HG02588 (cell line): Measurements from ENCODE around the gene PGM5.

Source experiments
- ATAC-seq: cut with Tn5 transposase; IDR thresholded peaks from one replicate; pipeline ENCODE4 v1.9.1; 2021; ENCODE audit warnings: mild to moderate bottlenecking, moderate library complexity; ENCODE audit not compliant: unreplicated experiment

The PGM5 gene

GRCh38 chr9:68431307-68431706 lies 74.9 kb downstream of the PGM5 start:
- no peak for ATAC-seq

- ATAC-seq = no peak
Measured at GRCh38 chr9:68433531-68434110, 77.2 kb downstream of the PGM5 start.

- ATAC-seq = no peak
Measured at GRCh38 chr9:68437785-68438184, 81.4 kb downstream of the PGM5 start.

- no peak for ATAC-seq
Measured at GRCh38 chr9:68443624-68444023, 87.2 kb downstream of the PGM5 start.

- no peak for ATAC-seq
Measured at GRCh38 chr9:68446836-68447235, 90.4 kb downstream of the PGM5 start.

GRCh38 chr9:68447611-68448010 lies 91.2 kb downstream of the PGM5 start:
- no peak for ATAC-seq

GRCh38 chr9:68454579-68455334 lies 98.3 kb downstream of the PGM5 start:
- ATAC-seq = no peak

- ATAC-seq = no peak
Measured at GRCh38 chr9:68455451-68455850, 99.0 kb downstream of the PGM5 start.

- no peak for ATAC-seq
Measured at GRCh38 chr9:68457803-68458202, 101.4 kb downstream of the PGM5 start.

GRCh38 chr9:68458918-68459317 lies 102.5 kb downstream of the PGM5 start:
- ATAC-seq = no peak

GRCh38 chr9:68462105-68462775 lies 105.8 kb downstream of the PGM5 start:
- no peak for ATAC-seq

GRCh38 chr9:68470067-68470466 lies 113.7 kb downstream of the PGM5 start:
- no peak for ATAC-seq

GRCh38 chr9:68470634-68471033 lies 114.2 kb downstream of the PGM5 start:
- no peak for ATAC-seq

- ATAC-seq = no peak
Measured at GRCh38 chr9:68472119-68472518, 115.7 kb downstream of the PGM5 start.

GRCh38 chr9:68473790-68474189 lies 117.4 kb downstream of the PGM5 start:
- ATAC-seq = no peak

GRCh38 chr9:68476422-68476821 lies 120.0 kb downstream of the PGM5 start:
- no peak for ATAC-seq

- ATAC-seq = no peak
Measured at GRCh38 chr9:68476847-68477246, 120.4 kb downstream of the PGM5 start.

GRCh38 chr9:68480807-68481206 lies 124.4 kb downstream of the PGM5 start:
- no peak for ATAC-seq

- no peak for ATAC-seq
Measured at GRCh38 chr9:68482548-68482947, 126.1 kb downstream of the PGM5 start.

- ATAC-seq = no peak
Measured at GRCh38 chr9:68488126-68488525, 131.7 kb downstream of the PGM5 start.

GRCh38 chr9:68489646-68490045 lies 133.2 kb downstream of the PGM5 start:
- no peak for ATAC-seq

- ATAC-seq = no peak
Measured at GRCh38 chr9:68492806-68493205, 136.4 kb downstream of the PGM5 start.
